Astrocyte (in vitro differentiated cells and primary cell): Measurements from ENCODE around the gene AKAP12.

Experiments
- EZH2 ChIP-seq: IDR thresholded peaks from 2 replicates; pipeline ENCODE4 v1.6.1; 2012; ENCODE audit warnings: mild to moderate bottlenecking, low read length, inconsistent platforms; ENCODE audit not compliant: insufficient read depth
- TF ChIP-seq, protein P1 (sequence below): IDR thresholded peaks from 2 replicates; pipeline ENCODE4 v1.5.1; 2011; ENCODE audit warnings: low read depth, mild to moderate bottlenecking, inconsistent platforms, low read length, moderate library complexity; ENCODE audit not compliant: insufficient read depth

DNA sequence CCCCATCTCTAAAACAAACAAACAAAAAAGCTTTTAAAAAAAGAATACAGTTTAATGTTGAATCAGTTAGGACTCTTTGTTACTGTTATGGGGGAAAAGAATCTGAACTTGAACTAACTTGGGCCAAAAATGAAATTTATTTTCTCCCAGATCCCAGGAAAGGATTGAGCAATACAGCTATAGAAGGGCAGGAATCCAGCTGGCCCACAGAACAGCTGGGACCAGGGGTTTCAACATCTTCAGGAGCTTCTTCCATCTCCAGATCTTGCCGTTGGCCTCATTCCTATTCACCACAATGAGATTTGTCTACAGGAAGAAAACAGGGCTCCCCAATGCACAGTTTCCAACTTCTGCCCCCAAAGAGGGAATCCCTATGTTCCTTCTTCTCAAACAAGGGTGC is 43.2 kb upstream of the AKAP12 start:
- TF ChIP-seq, protein P1, sequence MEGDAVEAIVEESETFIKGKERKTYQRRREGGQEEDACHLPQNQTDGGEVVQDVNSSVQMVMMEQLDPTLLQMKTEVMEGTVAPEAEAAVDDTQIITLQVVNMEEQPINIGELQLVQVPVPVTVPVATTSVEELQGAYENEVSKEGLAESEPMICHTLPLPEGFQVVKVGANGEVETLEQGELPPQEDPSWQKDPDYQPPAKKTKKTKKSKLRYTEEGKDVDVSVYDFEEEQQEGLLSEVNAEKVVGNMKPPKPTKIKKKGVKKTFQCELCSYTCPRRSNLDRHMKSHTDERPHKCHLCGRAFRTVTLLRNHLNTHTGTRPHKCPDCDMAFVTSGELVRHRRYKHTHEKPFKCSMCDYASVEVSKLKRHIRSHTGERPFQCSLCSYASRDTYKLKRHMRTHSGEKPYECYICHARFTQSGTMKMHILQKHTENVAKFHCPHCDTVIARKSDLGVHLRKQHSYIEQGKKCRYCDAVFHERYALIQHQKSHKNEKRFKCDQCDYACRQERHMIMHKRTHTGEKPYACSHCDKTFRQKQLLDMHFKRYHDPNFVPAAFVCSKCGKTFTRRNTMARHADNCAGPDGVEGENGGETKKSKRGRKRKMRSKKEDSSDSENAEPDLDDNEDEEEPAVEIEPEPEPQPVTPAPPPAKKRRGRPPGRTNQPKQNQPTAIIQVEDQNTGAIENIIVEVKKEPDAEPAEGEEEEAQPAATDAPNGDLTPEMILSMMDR = no peak
- no peak for TF ChIP-seq EZH2
